ENCODE results near the gene AKR7A2.
"Not testable (repeated sequence)": the region's sequence is repeated elsewhere in the genome, so short reads cannot be mapped to it uniquely, and the experiment has no call there.

Gene AKR7A2

GRCh38 chr1:19307794-19308508, 4.0 kb downstream of the AKR7A2 start:
- DNase-seq = no peak

GRCh38 chr1:19306941-19307340, 5.0 kb downstream of the AKR7A2 start:
- no peak for DNase-seq

- no peak for DNase-seq
Measured at GRCh38 chr1:19305880-19306279, 6.1 kb downstream of the AKR7A2 start.

GRCh38 chr1:19304081-19304480, 7.9 kb downstream of the AKR7A2 start:
- DNase-seq = not testable (repeated sequence)

- DNase-seq = no peak
Measured at GRCh38 chr1:19300211-19300610, 11.7 kb downstream of the AKR7A2 start.

- no peak for DNase-seq
Measured at GRCh38 chr1:19294638-19295037, 17.3 kb downstream of the AKR7A2 start.

- DNase-seq = no peak
Measured at GRCh38 chr1:19289244-19289643, 22.7 kb downstream of the AKR7A2 start.

GRCh38 chr1:19288324-19289241, 23.4 kb downstream of the AKR7A2 start, which contains the start of gene AKR7A3:
Gene AKR7A3, minus strand, starts transcription at chr1:19288770. Its CDS starts 61 bp downstream, at chr1:19288709.
- DNase-seq = peak in 29 of 56 donors; percentile 4 to 67 (median 31)

GRCh38 chr1:19287436-19288185, 24.3 kb downstream of the AKR7A2 start:
- no peak for DNase-seq

- DNase-seq = not testable (repeated sequence)
Measured at GRCh38 chr1:19285807-19286206, 26.1 kb downstream of the AKR7A2 start.

GRCh38 chr1:19285366-19285765, 26.6 kb downstream of the AKR7A2 start:
- not testable (repeated sequence) for DNase-seq

GRCh38 chr1:19284881-19285280, 27.1 kb downstream of the AKR7A2 start:
- DNase-seq = no peak

- DNase-seq = no peak
Measured at GRCh38 chr1:19283891-19284290, 28.1 kb downstream of the AKR7A2 start.

- no peak for DNase-seq
Measured at GRCh38 chr1:19274636-19275035, 37.3 kb downstream of the AKR7A2 start.

GRCh38 chr1:19273844-19274531, 38.0 kb downstream of the AKR7A2 start:
- DNase-seq = not testable (repeated sequence)

GRCh38 chr1:19273106-19273843, 38.7 kb downstream of the AKR7A2 start:
- DNase-seq = no peak

- DNase-seq = no peak
Measured at GRCh38 chr1:19272064-19272463, 39.9 kb downstream of the AKR7A2 start.

GRCh38 chr1:19270343-19270730, 41.6 kb downstream of the AKR7A2 start:
- DNase-seq = not testable (repeated sequence)

- not testable (repeated sequence) for DNase-seq
Measured at GRCh38 chr1:19269427-19270342, 42.3 kb downstream of the AKR7A2 start.
